T-cell (primary cell): ENCODE data around the gene TBC1D14. TPM values are rescaled to one million over a fixed set of nuclear protein-coding genes. Genes with fewer than 3 reads are reported as not detected.

Source experiments
- ATAC-seq, 4 experiments: fragments of 200-7000 bp in 3 of 4; fragments of 150-1000 bp in 1 of 4; cut with Tn5 transposase; replicated peaks in 1 of 4; 1 replicate in 3 of 4; 2 replicates in 1 of 4; pipeline ENCODE4 v1.10.0; 2021; ENCODE audit warnings: moderate library complexity in 3 of 4, mild to moderate bottlenecking in 2 of 4, moderate number of reproducible peaks in 1 of 4
- CTCF ChIA-PET, 2 donors: fragments of 300-600 bp; sonication (Branson Sonifier 250); formaldehyde crosslinking; loops; one replicate each; lab custom pipeline; 2022; ENCODE audit warnings: antibody characterized with exemption in 2 of 2; lab: Charles Lee
- POLR2A ChIA-PET, 2 donors: fragments of 300-600 bp; sonication (Branson Sonifier 250); formaldehyde crosslinking; loops; one replicate each; lab custom pipeline; 2022; ENCODE audit warnings: antibody characterized with exemption in 2 of 2; lab: Charles Lee
- DNase-seq, 35 experiments: peaks; one replicate each; pipeline versions ENCODE4 v3.0.0 to v3.0.0-alpha.2; 2013 to 2023
- H3K27ac ChIP-seq: one replicate; pipeline ENCODE4 v1.5.1; 2013; ENCODE audit warnings: low read length
- H3K27me3 ChIP-seq, 2 experiments: replicated peaks in 1 of 2; 1 replicate in 1 of 2; 2 replicates in 1 of 2; pipeline versions ENCODE4 v1.6.1 to v1.7.0; 2013; ENCODE audit warnings: low read length in 1 of 2, mixed read lengths in 1 of 2; ENCODE audit not compliant: control insufficient read depth in 2 of 2, insufficient read depth in 2 of 2; ENCODE audit errors: extremely low read depth in 1 of 2
- H3K36me3 ChIP-seq, 2 donors: 1 replicate in 1 of 2; 2 replicates in 1 of 2; pipeline versions ENCODE4 v1.6.1 to v1.7.0; 2013; ENCODE audit warnings: low read length in 1 of 2; ENCODE audit not compliant: control insufficient read depth in 2 of 2, insufficient read depth in 1 of 2; ENCODE audit errors: extremely low read depth in 1 of 2
- H3K4me1 ChIP-seq, 2 experiments: 1 replicate in 1 of 2; 2 replicates in 1 of 2; pipeline versions ENCODE4 v1.6.1 to v1.7.0; 2013; ENCODE audit warnings: low read length in 2 of 2, mixed read lengths in 1 of 2; ENCODE audit not compliant: insufficient read depth in 2 of 2, control insufficient read depth in 1 of 2; ENCODE audit errors: extremely low read depth in 1 of 2
- H3K4me3 ChIP-seq, 2 donors: 1 replicate in 1 of 2; 2 replicates in 1 of 2; pipeline versions ENCODE4 v1.5.1 to v1.7.0; 2013; ENCODE audit warnings: mild to moderate bottlenecking in 2 of 2, low read length in 1 of 2, moderate library complexity in 1 of 2; ENCODE audit not compliant: control insufficient read depth in 1 of 2; ENCODE audit errors: extremely low read depth in 1 of 2
- H3K9me3 ChIP-seq: 2 replicates; pipeline ENCODE4 v1.7.0; 2013
- H3K27ac Mint-ChIP-seq, 2 donors: one replicate each; pipeline ENCODE4 v1.8.0; 2020 to 2021; ENCODE audit warnings: mild to moderate bottlenecking in 2 of 2, mixed read lengths in 2 of 2
- H3K27me3 Mint-ChIP-seq, 2 donors: one replicate each; pipeline ENCODE4 v1.8.0; 2021 to 2022; ENCODE audit warnings: mixed read lengths in 2 of 2
- H3K36me3 Mint-ChIP-seq: one replicate; pipeline ENCODE4 v1.8.0; 2021; ENCODE audit warnings: mixed read lengths
- H3K4me1 Mint-ChIP-seq, 3 donors: one replicate each; pipeline ENCODE4 v1.8.0; 2020 to 2022; ENCODE audit warnings: mixed read lengths in 3 of 3, mild to moderate bottlenecking in 1 of 3
- H3K4me3 Mint-ChIP-seq, 3 donors: one replicate each; pipeline ENCODE4 v1.8.0; 2020 to 2022; ENCODE audit warnings: mild to moderate bottlenecking in 3 of 3, mixed read lengths in 3 of 3, moderate library complexity in 3 of 3
- H3K9me3 Mint-ChIP-seq, 3 donors: one replicate each; pipeline ENCODE4 v1.8.0; 2020 to 2022; ENCODE audit warnings: mixed read lengths in 3 of 3
- WGBS: methylation state at CpG from one replicate; pipeline ENCODE4 v1.1.5; 2013; ENCODE audit warnings: missing lambda C conversion rate; ENCODE audit not compliant: insufficient coverage; 5-methylcytosine and 5-hydroxymethylcytosine counted together
- total RNA-seq, 35 experiments: library from RNA in 6 of 35; stranded (reverse) in 6 of 35; fragments of 120-200 nt in 1 of 35; gene quantifications; one replicate each; pipeline versions ENCODE4 v1.2.1 to v1.2.4 and lab custom pipeline; 2013 to 2026

TBC1D14 gene
- total RNA-seq, 5 donors from 2014 or later (not counting 1 experiment from before 2014, with no cell fraction given) = 44.2 to 73.8 (median 62.3) TPM

GRCh38 chr4:7045961-7046921 lies 136.6 kb downstream of the TBC1D14 start:
- Mint-ChIP-seq H3K9me3 (no peaks in the 10 kb centered on the region), H3K27me3 (no peaks in the 10 kb centered on the region), H3K36me3 (peaks cover 10% of the 10 kb centered on the region), H3K4me3 (peak overlapping the region; percentile 85 to 91 (median 91)), H3K27ac (peak overlapping the region; percentile 31 to 55), H3K4me1 (peaks cover 64 to 71% (median 66%) of the 10 kb centered on the region in 3 donors)
- WGBS = 77% methylated on average over 16 of the region's 23 CpGs
- H3K27ac ChIP-seq = no peak overlapping the region
- H3K4me3 ChIP-seq = peak overlapping the region in 1 of 2 donors; percentile 5
- ATAC-seq = no peak
- H3K27me3 ChIP-seq = no peaks in the 10 kb centered on the region
- H3K36me3 ChIP-seq = peaks cover 0 to 23% of the 10 kb centered on the region in 2 donors
- DNase-seq = no peak
- CTCF ChIA-PET = interaction anchor here (1.2 to 1.4 kb wide), 2 partner anchors 23 kb away, joined by 5 to 6 read pairs; partner anchors contain the start of gene GRPEL1 (in 1 of the 2)
- H3K9me3 ChIP-seq = no peaks in the 10 kb centered on the region
- H3K4me1 ChIP-seq = peaks cover 16 to 76% of the 10 kb centered on the region in 2 experiments
- POLR2A ChIA-PET = interaction anchor here in 1 of 2 donors (0.6 kb wide), 1 partner anchor 21 kb away, joined by 4 read pairs; no protein-coding TSS in a partner anchor

DNA sequence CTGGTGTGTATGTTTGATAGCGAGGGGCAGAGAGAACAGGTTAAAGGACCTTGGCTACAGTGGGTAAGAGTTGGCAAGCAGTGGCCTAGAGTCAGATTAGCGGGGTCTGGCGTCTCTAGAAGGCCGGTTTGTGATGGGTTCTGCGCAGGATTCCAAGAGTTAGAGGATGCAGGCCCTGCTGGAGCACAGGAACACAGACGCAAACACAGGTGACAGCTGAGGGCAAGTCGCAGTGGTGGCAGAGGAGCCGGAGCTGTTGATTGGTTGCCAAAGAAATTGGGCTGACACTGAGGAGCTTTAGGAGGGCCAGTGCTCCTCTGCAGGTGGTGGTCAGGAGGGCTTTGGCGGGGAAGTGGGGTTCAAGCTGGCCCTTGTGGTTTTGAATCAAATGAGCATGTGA lies 137.3 kb downstream of the TBC1D14 start:
- no peaks in the 10 kb centered on the region for H3K9me3 Mint-ChIP-seq
- no peak for DNase-seq
- peaks cover 0 to 25% of the 10 kb centered on the region in 2 donors for H3K36me3 ChIP-seq
- H3K4me3 Mint-ChIP-seq = peak overlapping the region; percentile 4 to 91 (median 22)
- no peaks in the 10 kb centered on the region for H3K27me3 Mint-ChIP-seq
- peaks cover 10% of the 10 kb centered on the region for H3K36me3 Mint-ChIP-seq
- ChIA-PET CTCF (no interaction called here), POLR2A (interaction anchor here in 1 of 2 donors (0.6 kb wide), 1 partner anchor 20 kb away, joined by 4 read pairs; no protein-coding TSS in a partner anchor)
- H3K27me3 ChIP-seq = no peaks in the 10 kb centered on the region
- H3K27ac ChIP-seq = no peak overlapping the region
- H3K4me1 ChIP-seq = peaks cover 16 to 76% of the 10 kb centered on the region in 2 experiments
- ATAC-seq = no peak
- peak overlapping the region; percentile 17 to 81 for H3K27ac Mint-ChIP-seq
- no peak overlapping the region for H3K4me3 ChIP-seq
- no peaks in the 10 kb centered on the region for H3K9me3 ChIP-seq
- H3K4me1 Mint-ChIP-seq = peaks cover 58 to 66% (median 62%) of the 10 kb centered on the region in 3 donors
- WGBS = 87% methylated on average over 9 of the region's 9 CpGs

DNA sequence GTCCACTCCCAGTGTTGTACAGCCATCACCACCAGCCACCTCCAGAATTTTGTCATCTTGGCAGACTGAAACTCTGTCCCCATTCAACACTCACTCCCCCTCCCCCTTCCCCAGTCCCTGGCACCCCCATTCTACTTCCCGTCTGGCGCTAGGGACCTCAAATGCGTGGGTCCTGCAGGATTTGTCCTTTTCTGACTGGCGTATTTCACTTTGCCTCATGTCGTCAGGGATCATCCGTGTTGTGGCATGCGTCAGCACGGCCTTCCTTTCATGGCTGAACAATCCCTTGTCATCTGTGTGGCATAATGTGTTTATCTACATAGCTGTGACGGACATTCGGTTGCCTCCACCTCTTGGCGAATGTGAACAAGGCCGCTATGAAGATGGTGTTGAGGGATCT lies 139.0 kb downstream of the TBC1D14 start:
- 100% methylated on average over 8 of the region's 12 CpGs for WGBS
- Histone ChIP-seq H3K4me3 (no peak overlapping the region), H3K4me1 (peaks cover 16 to 85% of the 10 kb centered on the region in 2 experiments), H3K9me3 (no peaks in the 10 kb centered on the region), H3K27me3 (no peaks in the 10 kb centered on the region), H3K27ac (no peak overlapping the region), H3K36me3 (peaks cover 0 to 35% of the 10 kb centered on the region in 2 donors)
- Mint-ChIP-seq H3K27me3 (no peaks in the 10 kb centered on the region), H3K4me3 (peak overlapping the region in 1 of 3 donors; percentile 40), H3K4me1 (peaks cover 63 to 75% (median 71%) of the 10 kb centered on the region in 3 donors), H3K27ac (peak overlapping the region in 1 of 2 donors; percentile 79), H3K9me3 (no peaks in the 10 kb centered on the region), H3K36me3 (peaks cover 11% of the 10 kb centered on the region)
- ChIA-PET CTCF (no interaction called here), POLR2A (no interaction called here)
- ATAC-seq (no peak), DNase-seq (no peak)

DNA sequence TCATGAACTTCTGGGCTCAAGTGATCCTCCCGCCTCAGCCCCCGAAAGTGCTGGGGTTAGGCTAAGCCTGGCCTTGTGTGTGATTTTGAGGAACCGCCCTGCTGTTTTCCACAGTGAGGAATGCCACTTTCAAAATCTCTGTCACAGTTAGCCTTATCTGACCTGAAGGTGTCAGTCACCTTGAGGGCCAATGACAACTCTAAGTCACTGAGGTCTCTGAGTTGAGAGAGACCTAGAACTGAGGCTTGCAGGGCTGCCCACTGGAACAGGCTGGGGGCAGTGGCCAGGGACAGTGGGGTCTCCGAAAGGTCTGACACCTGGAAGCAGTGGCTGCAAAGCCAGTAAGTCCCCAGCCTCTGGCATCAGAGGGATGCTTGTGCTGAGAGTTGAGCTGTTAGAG lies 139.7 kb downstream of the TBC1D14 start:
- Mint-ChIP-seq H3K4me1 (peaks cover 65 to 75% (median 72%) of the 10 kb centered on the region in 3 donors), H3K36me3 (peaks cover 18% of the 10 kb centered on the region), H3K4me3 (peak overlapping the region in 1 of 3 donors; percentile 40), H3K9me3 (no peaks in the 10 kb centered on the region), H3K27ac (peak overlapping the region in 1 of 2 donors; percentile 61), H3K27me3 (no peaks in the 10 kb centered on the region)
- Histone ChIP-seq H3K4me3 (no peak overlapping the region), H3K9me3 (no peaks in the 10 kb centered on the region), H3K36me3 (peaks cover 2 to 42% of the 10 kb centered on the region in 2 donors), H3K27ac (no peak overlapping the region), H3K27me3 (no peaks in the 10 kb centered on the region), H3K4me1 (peaks cover 15 to 80% of the 10 kb centered on the region in 2 experiments)
- POLR2A ChIA-PET = no interaction called here
- no peak for DNase-seq
- ATAC-seq = no peak
- CTCF ChIA-PET = no interaction called here
- 100% methylated on average over 3 of the region's 4 CpGs for WGBS

GRCh38 chr4:7049739-7050138 lies 140.1 kb downstream of the TBC1D14 start:
- 95% methylated on average over 7 of the region's 11 CpGs for WGBS
- no peak for ATAC-seq

More at GRCh38 chr4:7049739-7050138, 140.1 kb downstream of the TBC1D14 start:
- Mint-ChIP-seq H3K4me3 (no peak overlapping the region), H3K27me3 (no peaks in the 10 kb centered on the region), H3K9me3 (no peaks in the 10 kb centered on the region), H3K4me1 (peaks cover 64 to 73% (median 69%) of the 10 kb centered on the region in 3 donors), H3K36me3 (peaks cover 21% of the 10 kb centered on the region), H3K27ac (peak overlapping the region in 1 of 2 donors; percentile 61)
- H3K27ac ChIP-seq = no peak overlapping the region
- POLR2A ChIA-PET = interaction anchor here in 1 of 2 donors (0.7 kb wide), 1 partner anchor 65 kb away, joined by 3 read pairs; no protein-coding TSS in a partner anchor
- no peaks in the 10 kb centered on the region for H3K9me3 ChIP-seq
- H3K36me3 ChIP-seq = peaks cover 6 to 46% of the 10 kb centered on the region in 2 donors
- CTCF ChIA-PET = no interaction called here
- DNase-seq = no peak
- peaks cover 10 to 77% of the 10 kb centered on the region in 2 experiments for H3K4me1 ChIP-seq
- no peaks in the 10 kb centered on the region for H3K27me3 ChIP-seq
- no peak overlapping the region for H3K4me3 ChIP-seq
